Endothelial cell of umbilical vein (primary cell): ENCODE data around the gene INPP5J. TPM values are rescaled to one million over a fixed set of nuclear protein-coding genes. Genes with fewer than 3 reads are reported as not detected.

Experiments
- BruUV-seq: library from RNA; stranded (reverse); fragments of 400-500 nt; replicated peaks from 2 replicates; lab custom pipeline; 2021; lab: Mats Ljungman, UMichigan
- CTCF ChIA-PET: fragments of 300-600, 350-600 bp; sonication (Branson Sonifier 250); formaldehyde crosslinking; loops from one replicate; lab custom pipeline; 2021; ENCODE audit warnings: antibody characterized with exemption, inconsistent platforms; lab: Charles Lee
- POLR2A ChIA-PET: fragments of 300-600, 350-600 bp; sonication (Branson Sonifier 250); formaldehyde crosslinking; loops from one replicate; lab custom pipeline; 2021; ENCODE audit warnings: antibody characterized with exemption, inconsistent platforms; lab: Charles Lee
- DNase-seq: peaks from one replicate; pipeline ENCODE4 v3.0.0-alpha.2; 2011; ENCODE audit warnings: low read depth, low spot score
- FAIRE-seq: peaks from 2 replicates; lab custom pipeline; 2011; peaks lifted over from hg19 to GRCh38; lab: Jason Lieb, UNC
- H2AFZ ChIP-seq: 2 replicates; pipeline ENCODE4 v1.6.0; 2012; ENCODE audit warnings: low read depth, low read length, control low read depth, inconsistent platforms
- H3K27ac ChIP-seq: 2 replicates; pipeline ENCODE4 v1.5.1; 2011; ENCODE audit warnings: low read depth, mild to moderate bottlenecking, control low read depth, low read length, moderate library complexity; ENCODE audit not compliant: insufficient read depth
- H3K27me3 ChIP-seq, 2 experiments: 2 replicates each; pipeline versions ENCODE4 v1.6.0 to v1.6.1; 2011; ENCODE audit warnings: low read length in 2 of 2, mixed read lengths in 1 of 2; ENCODE audit not compliant: control insufficient read depth in 2 of 2, insufficient read depth in 2 of 2
- H3K36me3 ChIP-seq, 2 experiments: 2 replicates in 1 of 2; 3 replicates in 1 of 2; pipeline ENCODE4 v1.5.1; 2011; ENCODE audit warnings: low read length in 2 of 2, mild to moderate bottlenecking in 1 of 2, moderate library complexity in 1 of 2; ENCODE audit not compliant: control insufficient read depth in 2 of 2, insufficient read depth in 2 of 2; ENCODE audit errors: extremely low read depth in 1 of 2
- H3K4me1 ChIP-seq: 3 replicates; pipeline ENCODE4 v1.5.1; 2011; ENCODE audit warnings: mild to moderate bottlenecking, low read length; ENCODE audit not compliant: control insufficient read depth, insufficient read depth; ENCODE audit errors: extremely low read depth
- H3K4me2 ChIP-seq: 2 replicates; pipeline ENCODE4 v1.6.1; 2011; ENCODE audit warnings: low read length, control low read depth, mixed read lengths; ENCODE audit not compliant: insufficient read depth
- H3K4me3 ChIP-seq, 3 experiments: fragments of 200-600 bp in 1 of 3; sonication (generic), shearing (Covaris generic) in 1 of 3; replicated peaks in 1 of 3; 2 replicates each; pipeline ENCODE4 v1.5.1; 2011 to 2016; ENCODE audit warnings: control low read depth in 3 of 3, low read length in 3 of 3, mild to moderate bottlenecking in 2 of 3, inconsistent platforms in 1 of 3, low read depth in 1 of 3, moderate library complexity in 1 of 3; ENCODE audit not compliant: insufficient read depth in 1 of 3
- H3K79me2 ChIP-seq: 2 replicates; pipeline ENCODE4 v1.6.0; 2012; ENCODE audit warnings: low read length, inconsistent platforms; ENCODE audit not compliant: control insufficient read depth, insufficient read depth
- H3K9ac ChIP-seq: replicated peaks from 2 replicates; pipeline ENCODE3; 2011; ENCODE audit warnings: low read length, control low read depth; ENCODE audit not compliant: insufficient read depth; ENCODE audit errors: extremely low read depth
- H3K9me1 ChIP-seq: replicated peaks from 3 replicates; pipeline ENCODE4 v1.6.0; 2011; ENCODE audit warnings: mild to moderate bottlenecking, low read length; ENCODE audit not compliant: control insufficient read depth, insufficient read depth; ENCODE audit errors: extremely low read depth
- H3K9me3 ChIP-seq: replicated peaks from 2 replicates; pipeline ENCODE4 v1.5.1; 2012; ENCODE audit warnings: low read length, inconsistent platforms; ENCODE audit not compliant: control insufficient read depth, insufficient read depth
- H4K20me1 ChIP-seq: replicated peaks from 2 replicates; pipeline ENCODE3; 2011; ENCODE audit warnings: mild to moderate bottlenecking, low read length; ENCODE audit not compliant: control insufficient read depth, insufficient read depth; ENCODE audit errors: extremely low read depth
- CTCF ChIP-seq, 2 donors: IDR thresholded peaks; 1 replicate in 1 of 2; 2 replicates in 1 of 2; pipeline ENCODE4 v1.5.1; 2011; ENCODE audit warnings: low read length in 2 of 2, mild to moderate bottlenecking in 2 of 2, moderate library complexity in 2 of 2, control low read depth in 1 of 2, inconsistent platforms in 1 of 2, low read depth in 1 of 2; ENCODE audit not compliant: insufficient read depth in 1 of 2; ENCODE audit errors: extremely low read depth in 1 of 2
- EZH2 ChIP-seq: IDR thresholded peaks from 2 replicates; pipeline ENCODE4 v1.6.1; 2012; ENCODE audit warnings: borderline replicate concordance, low read depth, mild to moderate bottlenecking, moderate library complexity, low read length, inconsistent platforms; ENCODE audit not compliant: severe bottlenecking
- FOS ChIP-seq: IDR thresholded peaks from 2 replicates; pipeline ENCODE4 v1.6.1; 2011; ENCODE audit warnings: mild to moderate bottlenecking, low read length, moderate library complexity, borderline replicate concordance; ENCODE audit not compliant: insufficient read depth
- GATA2 ChIP-seq: IDR thresholded peaks from 2 replicates; pipeline ENCODE4 v1.7.0; 2011; ENCODE audit warnings: low read depth, mild to moderate bottlenecking, moderate library complexity, mixed read lengths, low read length; ENCODE audit not compliant: insufficient read length, insufficient read depth
- JUN ChIP-seq: IDR thresholded peaks from 2 replicates; pipeline ENCODE4 v1.6.1; 2011; ENCODE audit warnings: borderline replicate concordance, low read depth; ENCODE audit not compliant: insufficient read length, insufficient read depth
- MAX ChIP-seq: IDR thresholded peaks from 2 replicates; pipeline ENCODE4 v1.6.1; 2011; ENCODE audit not compliant: insufficient read depth, insufficient read length
- MYC ChIP-seq: IDR thresholded peaks from one replicate; pipeline ENCODE4 v1.6.1; 2011; ENCODE audit warnings: mild to moderate bottlenecking, low read depth, low read length
- POLR2A ChIP-seq: IDR thresholded peaks from 2 replicates; pipeline ENCODE4 v1.6.1; 2012; ENCODE audit warnings: low read depth, mild to moderate bottlenecking, control low read depth, low read length
- POLR2AphosphoS5 ChIP-seq: IDR thresholded peaks from 2 replicates; pipeline ENCODE4 v1.6.1; 2012; ENCODE audit warnings: low read depth, mild to moderate bottlenecking, control low read depth, low read length, moderate library complexity; ENCODE audit not compliant: insufficient read depth
- dilution Hi-C: fragments of 300-500 bp; cut with MboI; formaldehyde crosslinking; loops from one replicate; pipeline ENCODE4 v1.15.0; 2019; ENCODE audit warnings: low sequenced_read_pairs; ENCODE audit not compliant: extremely low pct_ligation_motif_present
- intact Hi-C: fragments of 100-400 bp; cut with micrococcal nuclease; formaldehyde crosslinking; loops from one replicate; pipeline ENCODE4 v1.10.0; 2022
- polyA plus RNA-seq, 4 experiments: library from polyadenylated mRNA; depleted of rRNA in 3 of 4; stranded (reverse) in 3 of 4; unstranded in 1 of 4; fragments of >200 nt; gene quantifications; 2 replicates each; pipeline versions ENCODE4 v1.2.1 to v1.2.3, GENCODE V29; 2011 to 2012; ENCODE audit warnings: missing spikeins in 1 of 4
- total RNA-seq: library from RNA; stranded (reverse); gene quantifications from 2 replicates; pipeline ENCODE4 v1.2.3, GENCODE V29; 2021

INPP5J gene
- total and polyA plus RNA-seq, 2 donors (not counting 3 experiments of a cell fraction or from before 2014, with no cell fraction given), result 0.43 to 0.49 TPM

- ChIA-PET CTCF (interaction anchor here (1.6 kb wide), 1 partner anchor 14 kb away, joined by 6 read pairs; the partner anchor contains the start of gene SELENOM), POLR2A (no interaction called here)
- no peaks in the 10 kb centered on the region for H3K36me3 ChIP-seq
- peaks cover 0 to 4% of the 10 kb centered on the region in 2 experiments for H3K27me3 ChIP-seq
- H3K9me3 ChIP-seq, result no peaks in the 10 kb centered on the region
- H3K9ac ChIP-seq, result no peak overlapping the region
- no peaks in the 10 kb centered on the region for H3K79me2 ChIP-seq
- dilution Hi-C loops, result no loop called here
- BruUV-seq, result no TSS peak
- no peak overlapping the region for H3K4me2 ChIP-seq
- H2AFZ ChIP-seq, result no peak overlapping the region
- no peaks in the 10 kb centered on the region for H3K9me1 ChIP-seq
- no peak for DNase-seq
- H4K20me1 ChIP-seq, result no peaks in the 10 kb centered on the region
- TF ChIP-seq CTCF (IDR thresholded peaks at IDR 0.05; ENCODE audit: extremely low read depth in 1 of 2, insufficient read depth in 1 of 2, low read depth in 1 of 2, low read length in 2 of 2), result no peak
- no peak for TF ChIP-seq POLR2A
- no peak for TF ChIP-seq GATA2
- no peak for TF ChIP-seq POLR2AphosphoS5
- no peak for TF ChIP-seq EZH2
- no peak for TF ChIP-seq MYC
- no peak for TF ChIP-seq FOS
- no peak for TF ChIP-seq JUN
- TF ChIP-seq MAX, result no peak
- H3K27ac ChIP-seq, result no peak overlapping the region
- no peak for FAIRE-seq
- H3K4me3 ChIP-seq, result no peak overlapping the region
- intact Hi-C loops, result no loop called here
- no peaks in the 10 kb centered on the region for H3K4me1 ChIP-seq
These were observed 1.4 kb upstream of the INPP5J start for GRCh38 chr22:31121403-31121802.
